ENCODE measurements around the gene ZYG11A. TPM values are rescaled to one million over a fixed set of nuclear protein-coding genes. Genes with fewer than 3 reads are reported as not detected.

The ZYG11A gene
- total and polyA plus RNA-seq, 8 donors: not detected

GRCh38 chr1:52900402-52900801 is 57.8 kb downstream of the ZYG11A start:
- H3K27me3 ChIP-seq: no peaks in the 10 kb centered on the region
- H3K27ac ChIP-seq: no peak overlapping the region
- no peaks in the 10 kb centered on the region for H3K9me3 ChIP-seq
- TF ChIP-seq, protein P1, sequence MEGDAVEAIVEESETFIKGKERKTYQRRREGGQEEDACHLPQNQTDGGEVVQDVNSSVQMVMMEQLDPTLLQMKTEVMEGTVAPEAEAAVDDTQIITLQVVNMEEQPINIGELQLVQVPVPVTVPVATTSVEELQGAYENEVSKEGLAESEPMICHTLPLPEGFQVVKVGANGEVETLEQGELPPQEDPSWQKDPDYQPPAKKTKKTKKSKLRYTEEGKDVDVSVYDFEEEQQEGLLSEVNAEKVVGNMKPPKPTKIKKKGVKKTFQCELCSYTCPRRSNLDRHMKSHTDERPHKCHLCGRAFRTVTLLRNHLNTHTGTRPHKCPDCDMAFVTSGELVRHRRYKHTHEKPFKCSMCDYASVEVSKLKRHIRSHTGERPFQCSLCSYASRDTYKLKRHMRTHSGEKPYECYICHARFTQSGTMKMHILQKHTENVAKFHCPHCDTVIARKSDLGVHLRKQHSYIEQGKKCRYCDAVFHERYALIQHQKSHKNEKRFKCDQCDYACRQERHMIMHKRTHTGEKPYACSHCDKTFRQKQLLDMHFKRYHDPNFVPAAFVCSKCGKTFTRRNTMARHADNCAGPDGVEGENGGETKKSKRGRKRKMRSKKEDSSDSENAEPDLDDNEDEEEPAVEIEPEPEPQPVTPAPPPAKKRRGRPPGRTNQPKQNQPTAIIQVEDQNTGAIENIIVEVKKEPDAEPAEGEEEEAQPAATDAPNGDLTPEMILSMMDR (IDR thresholded peaks at IDR 0.05): no peak
- no peak overlapping the region for H3K4me3 ChIP-seq
- 75 to 83% methylated on average over 2 of the region's 2 CpGs for WGBS, 2 donors
- intact Hi-C loops (cut with DNase I): no loop called here
- DNase-seq (no peak), ATAC-seq (no peak), FAIRE-seq (no peak)
- H3K36me3 ChIP-seq: peaks cover 0 to 10% (median 0%) of the 10 kb centered on the region in 3 donors
- no peaks in the 10 kb centered on the region for H3K4me1 ChIP-seq

GRCh38 chr1:52901384-52901783 is 58.8 kb downstream of the ZYG11A start:
- no peaks in the 10 kb centered on the region for H3K9me3 ChIP-seq
- 75 to 86% methylated on average over 1 of the region's 1 CpG for WGBS, 2 donors
- no peak for FAIRE-seq
- ATAC-seq: no peak
- no peak overlapping the region for H3K4me3 ChIP-seq
- TF ChIP-seq, protein P1 (IDR thresholded peaks at IDR 0.05): no peak
- no peak for DNase-seq
- H3K27me3 ChIP-seq: no peaks in the 10 kb centered on the region
- no peaks in the 10 kb centered on the region for H3K4me1 ChIP-seq
- H3K36me3 ChIP-seq: peaks cover 0 to 10% (median 0%) of the 10 kb centered on the region in 3 donors
- H3K27ac ChIP-seq: no peak overlapping the region
- intact Hi-C loops (cut with DNase I): no loop called here

DNA sequence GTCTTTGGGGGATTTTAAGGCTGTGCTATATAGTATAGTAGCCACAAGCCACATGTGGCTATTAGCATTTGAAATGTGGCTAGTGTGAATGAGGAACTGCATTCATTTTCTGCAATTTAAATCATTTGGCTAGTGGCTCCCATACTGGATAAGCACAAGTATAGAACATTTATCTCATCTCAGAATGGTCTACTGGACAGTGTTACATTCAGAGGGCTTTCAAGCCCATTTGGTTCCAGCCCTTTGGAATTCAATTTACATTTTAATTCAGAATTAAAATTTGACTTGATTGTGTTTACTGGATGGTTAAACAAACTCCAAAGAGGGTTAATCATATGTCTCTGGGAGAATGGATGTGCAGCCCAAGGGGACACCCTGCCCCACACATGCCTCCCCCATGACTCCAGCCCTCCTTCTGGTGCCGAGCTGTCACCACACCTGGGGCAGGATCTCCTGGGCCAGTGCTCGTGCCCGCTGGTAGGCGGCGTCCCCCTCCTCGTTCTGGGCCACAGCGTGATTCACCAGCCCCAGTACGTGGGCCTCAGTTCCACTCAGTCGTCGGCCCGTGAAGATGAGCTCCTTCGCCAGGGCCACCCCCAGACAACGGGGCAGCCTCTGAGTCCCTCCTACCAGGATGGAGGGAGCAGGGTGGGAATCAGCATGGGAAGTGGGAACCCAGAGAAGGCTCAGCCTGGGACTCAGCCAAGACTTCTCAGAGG is 61.8 kb downstream of the ZYG11A start:
- no peak overlapping the region for H3K27ac ChIP-seq
- no peak for DNase-seq
- 95 to 96% methylated on average over 13 of the region's 13 CpGs for WGBS, 2 donors
- ATAC-seq: no peak
- no peaks in the 10 kb centered on the region for H3K4me1 ChIP-seq
- peaks cover 0 to 10% (median 0%) of the 10 kb centered on the region in 3 donors for H3K36me3 ChIP-seq
- intact Hi-C loops (cut with DNase I): no loop called here
- H3K4me3 ChIP-seq: no peak overlapping the region
- TF ChIP-seq, protein P1 (IDR thresholded peaks at IDR 0.05): no peak
- H3K9me3 ChIP-seq: no peaks in the 10 kb centered on the region
- no peaks in the 10 kb centered on the region for H3K27me3 ChIP-seq
- no peak for FAIRE-seq

DNA sequence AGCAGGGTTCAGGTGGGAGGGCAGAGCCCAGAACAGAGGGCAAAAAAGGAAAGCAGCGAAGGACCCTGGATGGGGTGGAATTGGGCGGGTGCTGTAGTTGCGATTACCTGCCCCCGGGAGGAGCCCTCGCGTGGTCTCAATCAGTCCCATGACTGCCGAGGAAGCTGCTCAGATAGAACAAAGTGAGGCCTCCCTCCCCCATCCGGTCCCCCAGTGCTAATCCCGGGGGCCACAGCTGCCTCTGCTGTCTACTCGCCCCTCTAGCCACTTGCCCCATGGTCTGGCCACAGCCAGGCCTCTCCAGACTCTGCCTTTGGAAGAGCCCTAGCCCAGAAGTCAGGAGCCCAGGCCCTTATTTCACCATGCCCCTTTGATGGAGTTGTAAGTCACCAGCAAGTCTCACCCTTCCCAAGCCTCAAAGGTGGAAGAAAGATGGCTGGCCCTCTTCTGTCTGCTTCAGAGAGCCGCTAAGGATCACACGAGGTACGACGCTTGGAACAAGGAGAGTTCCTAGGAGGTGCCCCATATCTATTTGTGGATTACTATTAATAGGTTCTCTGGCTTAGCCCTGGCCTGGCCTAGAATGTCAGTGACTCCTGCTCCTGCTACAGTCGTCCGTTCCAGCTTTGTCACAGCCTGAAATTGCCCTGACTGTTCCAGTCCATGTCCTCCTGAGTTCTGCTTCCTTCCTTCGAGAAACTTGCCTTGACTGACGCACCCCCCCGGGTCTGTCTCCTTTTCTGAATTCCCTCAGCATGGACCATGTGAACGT is 62.6 kb downstream of the ZYG11A start:
- TF ChIP-seq, protein P1 (IDR thresholded peaks at IDR 0.05): peak in 2 of 4 donors; percentile 6 to 16
- intact Hi-C loops (cut with DNase I): no loop called here
- Histone ChIP-seq H3K4me1 (no peaks in the 10 kb centered on the region), H3K9me3 (no peaks in the 10 kb centered on the region), H3K4me3 (no peak overlapping the region), H3K27ac (no peak overlapping the region), H3K36me3 (peaks cover 0 to 10% (median 0%) of the 10 kb centered on the region in 3 donors), H3K27me3 (no peaks in the 10 kb centered on the region)
- DNase-seq (peak in 1 of 6 donors; percentile 56), ATAC-seq (peak in 3 of 4 donors; percentile 57 to 77 (median 64)), FAIRE-seq (no peak)
- 79 to 80% methylated on average over 20 of the region's 20 CpGs for WGBS, 2 donors
